Fibroblast of lung (primary cell): ENCODE results near the gene RAB28. TPM values are rescaled to one million over a fixed set of nuclear protein-coding genes. Genes with fewer than 3 reads are reported as not detected.

Experiments used
- DNase-seq, 2 donors: peaks; one replicate each; pipeline versions ENCODE4 v3.0.0 to v3.0.0-alpha.2; 2010; ENCODE audit warnings: low read depth in 2 of 2
- H2AFZ ChIP-seq: 2 replicates; pipeline ENCODE4 v1.5.1; 2012; ENCODE audit warnings: low read length, control low read depth, inconsistent platforms
- H3K27ac ChIP-seq: 2 replicates; pipeline ENCODE4 v1.5.1; 2011; ENCODE audit warnings: low read length, control low read depth; ENCODE audit not compliant: insufficient read depth
- H3K27me3 ChIP-seq: 2 replicates; pipeline ENCODE4 v1.5.1; 2011; ENCODE audit warnings: mild to moderate bottlenecking, low read length; ENCODE audit not compliant: control insufficient read depth, insufficient read depth
- H3K36me3 ChIP-seq: 2 replicates; pipeline ENCODE4 v1.5.1; 2011; ENCODE audit warnings: low read length; ENCODE audit not compliant: control insufficient read depth, insufficient read depth
- H3K4me1 ChIP-seq: 2 replicates; pipeline ENCODE4 v1.5.1; 2011; ENCODE audit warnings: low read length; ENCODE audit not compliant: control insufficient read depth, insufficient read depth; ENCODE audit errors: extremely low read depth
- H3K4me2 ChIP-seq: 2 replicates; pipeline ENCODE4 v1.5.1; 2011; ENCODE audit warnings: low read length, control low read depth; ENCODE audit not compliant: insufficient read depth; ENCODE audit errors: extremely low read depth
- H3K4me3 ChIP-seq, 4 experiments: fragments of 200-600 bp in 1 of 4; sonication (generic) in 1 of 4; replicated peaks in 1 of 4; 2 replicates each; pipeline ENCODE4 v1.5.1; 2011 to 2016; ENCODE audit warnings: low read length in 4 of 4, low read depth in 3 of 4, mild to moderate bottlenecking in 3 of 4, control low read depth in 2 of 4, inconsistent platforms in 1 of 4, mixed read lengths in 1 of 4; ENCODE audit not compliant: insufficient read depth in 1 of 4; ENCODE audit errors: control extremely low read depth in 1 of 4
- H3K79me2 ChIP-seq: 2 replicates; pipeline ENCODE4 v1.5.1; 2012; ENCODE audit warnings: mild to moderate bottlenecking, low read length, inconsistent platforms; ENCODE audit not compliant: control insufficient read depth, insufficient read depth
- H3K9ac ChIP-seq: 2 replicates; pipeline ENCODE4 v1.5.1; 2011; ENCODE audit warnings: mild to moderate bottlenecking, low read length, control low read depth; ENCODE audit not compliant: insufficient read depth
- H3K9me3 ChIP-seq: 2 replicates; pipeline ENCODE4 v1.5.1; 2012; ENCODE audit warnings: low read depth, low read length; ENCODE audit not compliant: control insufficient read depth, insufficient read depth
- H4K20me1 ChIP-seq: 2 replicates; pipeline ENCODE4 v1.5.1; 2011; ENCODE audit warnings: low read length; ENCODE audit not compliant: control insufficient read depth, insufficient read depth; ENCODE audit errors: extremely low read depth
- EZH2 ChIP-seq: IDR thresholded peaks from 2 replicates; pipeline ENCODE4 v1.5.1; 2012; ENCODE audit warnings: low read length, control low read depth, mild to moderate bottlenecking; ENCODE audit errors: missing control alignments
- polyA plus RNA-seq, 2 donors: library from polyadenylated mRNA; depleted of rRNA in 1 of 2; stranded (reverse) in 1 of 2; unstranded in 1 of 2; fragments of >200 nt; gene quantifications; 2 replicates each; pipeline ENCODE4 v1.2.1, GENCODE V29; 2011 to 2012; ENCODE audit warnings: missing spikeins in 1 of 2
- total RNA-seq: library from RNA; depleted of rRNA; stranded (reverse); fragments of >200 nt; gene quantifications from 2 replicates; pipeline ENCODE4 v1.2.1, GENCODE V29; 2014
- TF ChIP-seq, protein P1 (sequence below), 2 donors: IDR thresholded peaks in 1 of 2; conservative IDR thresholded peaks in 1 of 2; 1 replicate in 1 of 2; 2 replicates in 1 of 2; pipeline ENCODE4 v1.5.1; 2011 to 2012; ENCODE audit warnings: low read length in 2 of 2, control low read depth in 1 of 2, inconsistent platforms in 1 of 2, low read depth in 1 of 2, mild to moderate bottlenecking in 1 of 2

RAB28 gene
- total and polyA plus RNA-seq, 2 donors (not counting 1 experiment from before 2014, with no cell fraction given): 17.7 to 18.1 TPM

DNA sequence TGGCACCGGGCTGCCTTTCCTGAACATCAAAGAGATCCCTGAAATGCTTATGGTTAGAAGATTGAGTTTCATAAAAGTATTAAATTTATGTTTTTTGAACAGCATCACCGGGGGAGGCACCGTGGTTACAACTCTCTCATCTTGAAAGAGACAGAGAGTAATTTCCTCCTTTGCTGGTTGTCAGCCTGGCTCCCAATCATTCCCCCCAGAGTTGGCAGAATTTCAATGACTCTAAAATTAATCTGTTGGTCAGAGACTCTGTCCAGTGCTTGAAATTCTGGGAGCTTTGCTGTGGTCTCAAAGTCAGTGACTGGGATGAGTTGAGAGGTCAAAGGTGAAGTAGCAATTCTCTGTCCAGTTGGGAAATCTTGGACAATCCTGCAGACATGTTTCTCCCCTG lies 135.9 kb downstream of the RAB28 start:
- Histone ChIP-seq H3K79me2 (no peaks in the 10 kb centered on the region), H3K4me1 (no peaks in the 10 kb centered on the region), H3K9ac (no peak overlapping the region), H3K4me3 (no peak overlapping the region), H3K27me3 (no peaks in the 10 kb centered on the region), H3K4me2 (no peak overlapping the region), H3K9me3 (no peaks in the 10 kb centered on the region), H4K20me1 (no peaks in the 10 kb centered on the region), H3K36me3 (no peaks in the 10 kb centered on the region), H3K27ac (no peak overlapping the region), H2AFZ (no peak overlapping the region)
- peak in 1 of 2 donors; percentile 5 for DNase-seq
- TF ChIP-seq, protein P1, sequence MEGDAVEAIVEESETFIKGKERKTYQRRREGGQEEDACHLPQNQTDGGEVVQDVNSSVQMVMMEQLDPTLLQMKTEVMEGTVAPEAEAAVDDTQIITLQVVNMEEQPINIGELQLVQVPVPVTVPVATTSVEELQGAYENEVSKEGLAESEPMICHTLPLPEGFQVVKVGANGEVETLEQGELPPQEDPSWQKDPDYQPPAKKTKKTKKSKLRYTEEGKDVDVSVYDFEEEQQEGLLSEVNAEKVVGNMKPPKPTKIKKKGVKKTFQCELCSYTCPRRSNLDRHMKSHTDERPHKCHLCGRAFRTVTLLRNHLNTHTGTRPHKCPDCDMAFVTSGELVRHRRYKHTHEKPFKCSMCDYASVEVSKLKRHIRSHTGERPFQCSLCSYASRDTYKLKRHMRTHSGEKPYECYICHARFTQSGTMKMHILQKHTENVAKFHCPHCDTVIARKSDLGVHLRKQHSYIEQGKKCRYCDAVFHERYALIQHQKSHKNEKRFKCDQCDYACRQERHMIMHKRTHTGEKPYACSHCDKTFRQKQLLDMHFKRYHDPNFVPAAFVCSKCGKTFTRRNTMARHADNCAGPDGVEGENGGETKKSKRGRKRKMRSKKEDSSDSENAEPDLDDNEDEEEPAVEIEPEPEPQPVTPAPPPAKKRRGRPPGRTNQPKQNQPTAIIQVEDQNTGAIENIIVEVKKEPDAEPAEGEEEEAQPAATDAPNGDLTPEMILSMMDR (conservative IDR thresholded peaks at IDR 0.05 in 1 of 2, IDR thresholded peaks at IDR 0.05 in 1 of 2; ENCODE audit: low read depth in 1 of 2, low read length in 2 of 2): no peak
- TF ChIP-seq EZH2: no peak

DNA sequence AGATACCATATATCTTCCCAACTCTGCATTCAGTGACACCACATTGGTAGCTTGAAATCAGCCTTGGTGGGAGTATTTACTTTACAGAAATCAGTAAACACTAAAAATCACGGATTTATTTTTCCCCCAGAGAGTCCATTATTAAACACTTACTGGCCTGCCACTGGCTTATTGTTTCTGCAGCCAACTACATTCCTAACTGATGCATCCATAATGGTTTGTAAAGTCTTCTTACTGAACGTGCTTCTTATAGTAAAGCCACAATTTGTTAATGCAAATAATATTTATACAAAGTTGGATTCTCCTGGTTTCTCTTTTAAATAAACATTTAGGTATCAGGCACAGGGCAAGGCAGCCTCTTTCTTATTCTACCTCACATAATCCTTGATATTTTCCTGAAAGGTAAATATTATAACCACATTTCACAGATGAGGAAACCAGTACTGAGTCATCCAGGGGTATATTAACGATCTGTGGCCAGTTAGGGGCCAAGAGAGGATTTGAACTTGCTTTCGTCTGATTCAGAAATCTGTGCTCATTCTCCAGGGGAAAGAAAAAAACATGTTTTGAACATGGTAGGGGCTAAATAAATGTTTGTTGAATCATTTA lies 136.5 kb downstream of the RAB28 start:
- Histone ChIP-seq H3K27me3 (no peaks in the 10 kb centered on the region), H3K4me3 (no peak overlapping the region), H3K79me2 (no peaks in the 10 kb centered on the region), H3K27ac (no peak overlapping the region), H4K20me1 (no peaks in the 10 kb centered on the region), H3K36me3 (no peaks in the 10 kb centered on the region), H3K4me2 (no peak overlapping the region), H3K4me1 (no peaks in the 10 kb centered on the region), H3K9ac (no peak overlapping the region), H3K9me3 (no peaks in the 10 kb centered on the region), H2AFZ (no peak overlapping the region)
- TF ChIP-seq EZH2: no peak
- TF ChIP-seq, protein P1 (conservative IDR thresholded peaks at IDR 0.05 in 1 of 2, IDR thresholded peaks at IDR 0.05 in 1 of 2; ENCODE audit: low read depth in 1 of 2, low read length in 2 of 2): no peak
- DNase-seq: peak in 1 of 2 donors; percentile 68

DNA sequence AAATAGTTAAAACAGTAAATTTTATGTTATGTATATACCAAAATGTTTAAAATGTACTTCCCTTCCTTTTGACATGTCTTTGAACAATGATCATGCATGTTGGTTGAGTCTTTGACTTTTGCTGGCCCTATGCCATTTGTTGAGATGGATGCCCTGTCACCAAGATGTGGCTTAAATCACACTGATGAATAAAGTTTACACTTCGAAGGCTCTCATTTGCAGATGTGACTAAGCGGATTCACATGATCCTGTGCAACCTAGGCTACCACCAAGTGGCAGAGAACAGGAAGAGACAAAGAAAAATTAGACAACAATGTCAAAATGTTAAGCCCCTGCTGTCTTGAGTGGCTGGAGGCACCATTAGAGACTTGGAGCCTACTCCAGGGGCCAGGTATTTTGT lies 139.9 kb downstream of the RAB28 start:
- H3K4me3 ChIP-seq: no peak overlapping the region
- TF ChIP-seq, protein P1 (conservative IDR thresholded peaks at IDR 0.05 in 1 of 2, IDR thresholded peaks at IDR 0.05 in 1 of 2; ENCODE audit: low read depth in 1 of 2, low read length in 2 of 2): no peak
- no peak for TF ChIP-seq EZH2

More for the DNA sequence above, 139.9 kb downstream of the RAB28 start:
- no peak overlapping the region for H3K27ac ChIP-seq
- H3K4me1 ChIP-seq: no peaks in the 10 kb centered on the region
- H3K9me3 ChIP-seq: no peaks in the 10 kb centered on the region
- H2AFZ ChIP-seq: no peak overlapping the region
- no peak for DNase-seq
- H3K27me3 ChIP-seq: no peaks in the 10 kb centered on the region
- H3K36me3 ChIP-seq: no peaks in the 10 kb centered on the region
- H3K9ac ChIP-seq: no peak overlapping the region
- no peaks in the 10 kb centered on the region for H3K79me2 ChIP-seq
- H4K20me1 ChIP-seq: no peaks in the 10 kb centered on the region
- H3K4me2 ChIP-seq: no peak overlapping the region
